OCI-LY3 (cell line): ENCODE data around the gene LRP1B.

Experiments
- EZH2phosphoT487 ChIP-seq: fragments of 200-600 bp; shearing (Covaris generic); IDR thresholded peaks from 2 replicates; pipeline ENCODE4 v1.6.1; 2018; ENCODE audit warnings: antibody characterized with exemption, mixed run types, low read depth
- TF ChIP-seq, protein P1 (sequence below): fragments of 200-600, 300-600 bp; sonication (generic); IDR thresholded peaks from 2 replicates; pipeline ENCODE4 v1.5.1; 2014; ENCODE audit warnings: antibody characterized with exemption, low read length, low read depth

DNA sequence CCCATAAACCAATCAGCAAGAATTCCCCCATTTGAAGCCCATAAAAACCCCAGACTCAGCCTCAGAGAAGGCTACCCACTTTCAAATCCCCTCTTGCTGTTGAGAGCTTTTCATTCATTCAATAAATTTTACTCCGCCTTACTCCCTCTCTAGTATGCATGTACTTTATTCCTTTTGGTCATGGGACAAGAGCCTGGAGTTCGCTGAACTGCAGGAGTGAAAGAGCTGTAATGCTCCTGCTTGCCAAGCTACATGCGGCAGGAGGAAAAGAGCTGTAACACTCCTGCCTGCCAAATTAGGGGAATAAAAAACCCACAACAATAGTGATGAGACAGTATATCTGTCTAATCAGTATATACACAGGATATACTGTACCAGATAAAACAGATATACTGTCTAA, 1261.7 kb downstream of the LRP1B start:
- TF ChIP-seq, protein P1, sequence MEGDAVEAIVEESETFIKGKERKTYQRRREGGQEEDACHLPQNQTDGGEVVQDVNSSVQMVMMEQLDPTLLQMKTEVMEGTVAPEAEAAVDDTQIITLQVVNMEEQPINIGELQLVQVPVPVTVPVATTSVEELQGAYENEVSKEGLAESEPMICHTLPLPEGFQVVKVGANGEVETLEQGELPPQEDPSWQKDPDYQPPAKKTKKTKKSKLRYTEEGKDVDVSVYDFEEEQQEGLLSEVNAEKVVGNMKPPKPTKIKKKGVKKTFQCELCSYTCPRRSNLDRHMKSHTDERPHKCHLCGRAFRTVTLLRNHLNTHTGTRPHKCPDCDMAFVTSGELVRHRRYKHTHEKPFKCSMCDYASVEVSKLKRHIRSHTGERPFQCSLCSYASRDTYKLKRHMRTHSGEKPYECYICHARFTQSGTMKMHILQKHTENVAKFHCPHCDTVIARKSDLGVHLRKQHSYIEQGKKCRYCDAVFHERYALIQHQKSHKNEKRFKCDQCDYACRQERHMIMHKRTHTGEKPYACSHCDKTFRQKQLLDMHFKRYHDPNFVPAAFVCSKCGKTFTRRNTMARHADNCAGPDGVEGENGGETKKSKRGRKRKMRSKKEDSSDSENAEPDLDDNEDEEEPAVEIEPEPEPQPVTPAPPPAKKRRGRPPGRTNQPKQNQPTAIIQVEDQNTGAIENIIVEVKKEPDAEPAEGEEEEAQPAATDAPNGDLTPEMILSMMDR = no peak
- TF ChIP-seq EZH2phosphoT487 = no peak
